ENCODE measurements around the gene DYNC1LI1.

Gene DYNC1LI1

GRCh38 chr3:32480604-32481003 is 90.1 kb downstream of the DYNC1LI1 start:
- no peaks in the 10 kb centered on the region for H3K9me3 ChIP-seq (ENCODE audit: control insufficient read depth, low read length)
- H3K36me3 ChIP-seq (ENCODE audit: control insufficient read depth, insufficient read depth, low read length): no peaks in the 10 kb centered on the region
- no peaks in the 10 kb centered on the region for H3K4me1 ChIP-seq (ENCODE audit: control insufficient read depth, insufficient read depth, low read length)
- H3K9ac ChIP-seq (ENCODE audit: low read length): no peak overlapping the region
- no peaks in the 10 kb centered on the region for H3K27me3 ChIP-seq (ENCODE audit: control insufficient read depth, insufficient read depth, low read length)
- no peak overlapping the region for H3K4me3 ChIP-seq (ENCODE audit: low read length)

Data from mucosa of stomach (tissue), 1 donor.